Astrocyte (in vitro differentiated cells and primary cell): ENCODE measurements around the gene DEPP1. TPM values are rescaled to one million over a fixed set of nuclear protein-coding genes. Genes with fewer than 3 reads are reported as not detected.
A peak's percentile ranks its signal among the peaks of the same experiment; 100 is the strongest.

Experiments
- DNase-seq: peaks from one replicate; pipeline ENCODE4 v3.0.0-alpha.2; 2010; ENCODE audit warnings: low read depth
- FAIRE-seq: peaks from 2 replicates; lab custom pipeline; 2011; peaks lifted over from hg19 to GRCh38; lab: Jason Lieb, UNC
- H2AFZ ChIP-seq: 2 replicates; pipeline ENCODE4 v1.6.0; 2012; ENCODE audit warnings: low read depth, low read length, inconsistent platforms
- H3K27ac ChIP-seq: 2 replicates; pipeline ENCODE4 v1.5.1; 2011; ENCODE audit warnings: low read depth, low read length, inconsistent platforms
- H3K27me3 ChIP-seq: 2 replicates; pipeline ENCODE4 v1.6.0; 2011; ENCODE audit warnings: low read length, inconsistent platforms; ENCODE audit not compliant: insufficient read depth
- H3K36me3 ChIP-seq: 2 replicates; pipeline ENCODE4 v1.5.1; 2011; ENCODE audit warnings: low read length, inconsistent platforms; ENCODE audit not compliant: insufficient read depth
- H3K4me1 ChIP-seq: 2 replicates; pipeline ENCODE4 v1.5.1; 2011; ENCODE audit warnings: low read length, inconsistent platforms; ENCODE audit not compliant: insufficient read depth
- H3K4me2 ChIP-seq: 2 replicates; pipeline ENCODE4 v1.6.0; 2012; ENCODE audit warnings: low read length, inconsistent platforms
- H3K4me3 ChIP-seq: 2 replicates; pipeline ENCODE4 v1.5.1; 2011; ENCODE audit warnings: low read depth, mild to moderate bottlenecking, low read length, inconsistent platforms; ENCODE audit not compliant: insufficient read depth
- H3K79me2 ChIP-seq: 2 replicates; pipeline ENCODE4 v1.6.0; 2012; ENCODE audit warnings: mild to moderate bottlenecking, low read length, inconsistent platforms; ENCODE audit not compliant: insufficient read depth
- H3K9ac ChIP-seq: 2 replicates; pipeline ENCODE4 v1.6.0; 2012; ENCODE audit warnings: mild to moderate bottlenecking, low read length, inconsistent platforms
- H3K9me3 ChIP-seq: 2 replicates; pipeline ENCODE4 v1.5.1; 2012; ENCODE audit warnings: low read depth, mild to moderate bottlenecking, low read length, inconsistent platforms; ENCODE audit not compliant: insufficient read depth
- H4K20me1 ChIP-seq: 2 replicates; pipeline ENCODE4 v1.6.0; 2012; ENCODE audit warnings: low read length, inconsistent platforms; ENCODE audit not compliant: insufficient read depth
- H3K27ac Mint-ChIP-seq: one replicate; pipeline ENCODE4 v1.8.0; 2021; ENCODE audit warnings: mild to moderate bottlenecking, mixed read lengths; ENCODE audit not compliant: unreplicated experiment
- H3K27me3 Mint-ChIP-seq: one replicate; pipeline ENCODE4 v1.8.0; 2021; ENCODE audit warnings: low read depth, mixed read lengths; ENCODE audit not compliant: unreplicated experiment
- H3K36me3 Mint-ChIP-seq: one replicate; pipeline ENCODE4 v1.8.0; 2021; ENCODE audit warnings: low read depth, mixed read lengths; ENCODE audit not compliant: unreplicated experiment
- H3K4me1 Mint-ChIP-seq: one replicate; pipeline ENCODE4 v1.8.0; 2021; ENCODE audit warnings: low read depth, mixed read lengths; ENCODE audit not compliant: unreplicated experiment
- H3K4me3 Mint-ChIP-seq: one replicate; pipeline ENCODE4 v1.8.0; 2021; ENCODE audit warnings: mild to moderate bottlenecking, moderate library complexity, mixed read lengths; ENCODE audit not compliant: unreplicated experiment
- H3K9me3 Mint-ChIP-seq: one replicate; pipeline ENCODE4 v1.8.0; 2021; ENCODE audit warnings: mild to moderate bottlenecking, mixed read lengths; ENCODE audit not compliant: unreplicated experiment
- EZH2 ChIP-seq: IDR thresholded peaks from 2 replicates; pipeline ENCODE4 v1.6.1; 2012; ENCODE audit warnings: mild to moderate bottlenecking, low read length, inconsistent platforms; ENCODE audit not compliant: insufficient read depth
- total RNA-seq: library from RNA; stranded (reverse); gene quantifications from 2 replicates; pipeline ENCODE4 v1.2.1, GENCODE V29; 2021
- TF ChIP-seq, protein P1 (sequence below): IDR thresholded peaks from 2 replicates; pipeline ENCODE4 v1.5.1; 2011; ENCODE audit warnings: low read depth, mild to moderate bottlenecking, inconsistent platforms, low read length, moderate library complexity; ENCODE audit not compliant: insufficient read depth

DEPP1 gene
- total RNA-seq, 1 donor from 2014 or later, result 6.6 TPM

DNA sequence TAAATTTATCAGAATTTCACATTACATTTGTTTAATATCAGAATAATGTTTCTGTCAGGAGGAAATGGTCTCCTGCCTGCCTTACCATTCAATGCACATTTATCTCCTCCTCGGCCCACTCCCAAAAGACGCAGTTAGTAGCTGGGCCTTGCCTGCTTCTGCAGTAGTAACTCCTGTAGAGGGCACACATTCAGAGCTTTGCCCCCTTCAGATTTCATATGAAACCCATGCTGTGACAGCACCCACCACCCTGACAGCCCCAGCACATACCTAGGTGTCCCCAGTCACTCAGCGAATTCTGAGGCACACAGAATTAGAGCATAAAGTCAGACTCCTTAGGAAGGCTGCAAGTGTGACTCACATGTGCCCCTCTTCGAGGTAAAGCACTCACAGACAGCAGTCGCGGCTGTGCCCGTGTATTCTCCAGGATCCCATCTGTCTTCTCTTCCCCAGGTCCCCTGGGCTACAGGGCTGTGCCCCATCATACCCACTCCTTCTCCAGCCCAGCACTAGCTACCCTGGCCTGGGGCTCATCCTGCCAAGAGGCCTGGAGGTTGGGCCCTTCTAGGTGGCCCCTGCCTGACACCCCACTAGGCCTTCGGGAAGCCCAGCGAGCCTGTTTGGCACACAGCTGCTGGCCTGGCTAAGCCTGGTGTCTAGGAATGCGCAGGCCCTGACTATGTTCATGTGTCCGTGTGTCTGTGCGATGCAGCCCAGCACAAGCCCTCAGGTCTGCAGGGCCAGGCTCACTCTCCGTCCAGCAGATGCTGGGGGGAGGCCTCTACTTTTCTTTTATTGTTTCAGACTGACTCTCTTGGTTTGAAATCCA lies 4.7 kb upstream of the DEPP1 start:
- no peak overlapping the region for H2AFZ ChIP-seq
- H3K9me3 Mint-ChIP-seq, result peaks cover 2% of the 10 kb centered on the region

DNA sequence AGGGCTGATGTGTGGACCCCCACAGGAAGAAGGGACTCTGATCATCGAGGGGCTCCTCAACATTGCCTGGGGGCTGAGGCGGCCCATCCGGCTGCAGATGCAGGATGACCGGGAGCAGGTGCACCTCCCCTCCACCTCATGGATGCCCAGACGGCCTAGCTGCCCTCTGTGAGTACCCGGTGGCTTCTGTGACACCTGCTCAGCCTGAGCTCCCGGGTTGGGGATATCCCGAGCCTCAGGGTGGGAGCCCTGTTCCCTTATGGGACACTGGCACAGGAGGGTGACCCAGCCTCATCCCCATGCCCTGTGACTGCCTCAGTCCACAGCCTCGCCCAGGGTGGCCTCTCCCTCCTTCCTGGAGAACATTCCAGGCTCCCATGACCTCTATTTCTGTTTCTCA lies 3.9 kb upstream of the DEPP1 start:
- Histone ChIP-seq H3K9ac (peak overlapping the region; percentile 61), H3K27ac (peak overlapping the region; percentile 90), H3K9me3 (no peaks in the 10 kb centered on the region), H3K27me3 (no peaks in the 10 kb centered on the region), H3K36me3 (no peaks in the 10 kb centered on the region), H3K4me1 (peaks cover 57% of the 10 kb centered on the region), H2AFZ (no peak overlapping the region), H3K79me2 (no peaks in the 10 kb centered on the region), H3K4me3 (no peak overlapping the region), H3K4me2 (peak overlapping the region; percentile 72), H4K20me1 (no peaks in the 10 kb centered on the region)
- Mint-ChIP-seq H3K9me3 (peaks cover 2% of the 10 kb centered on the region), H3K4me1 (peaks cover 71% of the 10 kb centered on the region), H3K27me3 (no peaks in the 10 kb centered on the region), H3K36me3 (peaks cover 12% of the 10 kb centered on the region), H3K27ac (peak overlapping the region; percentile 66), H3K4me3 (no peak overlapping the region)
- DNase-seq (no peak), FAIRE-seq (no peak)
- TF ChIP-seq, protein P1, sequence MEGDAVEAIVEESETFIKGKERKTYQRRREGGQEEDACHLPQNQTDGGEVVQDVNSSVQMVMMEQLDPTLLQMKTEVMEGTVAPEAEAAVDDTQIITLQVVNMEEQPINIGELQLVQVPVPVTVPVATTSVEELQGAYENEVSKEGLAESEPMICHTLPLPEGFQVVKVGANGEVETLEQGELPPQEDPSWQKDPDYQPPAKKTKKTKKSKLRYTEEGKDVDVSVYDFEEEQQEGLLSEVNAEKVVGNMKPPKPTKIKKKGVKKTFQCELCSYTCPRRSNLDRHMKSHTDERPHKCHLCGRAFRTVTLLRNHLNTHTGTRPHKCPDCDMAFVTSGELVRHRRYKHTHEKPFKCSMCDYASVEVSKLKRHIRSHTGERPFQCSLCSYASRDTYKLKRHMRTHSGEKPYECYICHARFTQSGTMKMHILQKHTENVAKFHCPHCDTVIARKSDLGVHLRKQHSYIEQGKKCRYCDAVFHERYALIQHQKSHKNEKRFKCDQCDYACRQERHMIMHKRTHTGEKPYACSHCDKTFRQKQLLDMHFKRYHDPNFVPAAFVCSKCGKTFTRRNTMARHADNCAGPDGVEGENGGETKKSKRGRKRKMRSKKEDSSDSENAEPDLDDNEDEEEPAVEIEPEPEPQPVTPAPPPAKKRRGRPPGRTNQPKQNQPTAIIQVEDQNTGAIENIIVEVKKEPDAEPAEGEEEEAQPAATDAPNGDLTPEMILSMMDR, result no peak
- TF ChIP-seq EZH2, result no peak

More for the DNA sequence above, 4.7 kb upstream of the DEPP1 start:
- H3K79me2 ChIP-seq, result no peaks in the 10 kb centered on the region
- peaks cover 55% of the 10 kb centered on the region for H3K4me1 ChIP-seq
- Mint-ChIP-seq H3K27me3 (no peaks in the 10 kb centered on the region), H3K36me3 (peaks cover 13% of the 10 kb centered on the region), H3K27ac (peak overlapping the region; percentile 83), H3K4me3 (no peak overlapping the region), H3K4me1 (peaks cover 69% of the 10 kb centered on the region)
- FAIRE-seq, result no peak
- H3K27me3 ChIP-seq, result no peaks in the 10 kb centered on the region
- no peaks in the 10 kb centered on the region for H3K9me3 ChIP-seq
- no peak overlapping the region for H3K4me3 ChIP-seq
- H3K27ac ChIP-seq, result no peak overlapping the region
- H4K20me1 ChIP-seq, result no peaks in the 10 kb centered on the region
- H3K36me3 ChIP-seq, result no peaks in the 10 kb centered on the region
- no peak for DNase-seq
- TF ChIP-seq EZH2, result no peak
- H3K9ac ChIP-seq, result no peak overlapping the region
- H3K4me2 ChIP-seq, result no peak overlapping the region

DNA sequence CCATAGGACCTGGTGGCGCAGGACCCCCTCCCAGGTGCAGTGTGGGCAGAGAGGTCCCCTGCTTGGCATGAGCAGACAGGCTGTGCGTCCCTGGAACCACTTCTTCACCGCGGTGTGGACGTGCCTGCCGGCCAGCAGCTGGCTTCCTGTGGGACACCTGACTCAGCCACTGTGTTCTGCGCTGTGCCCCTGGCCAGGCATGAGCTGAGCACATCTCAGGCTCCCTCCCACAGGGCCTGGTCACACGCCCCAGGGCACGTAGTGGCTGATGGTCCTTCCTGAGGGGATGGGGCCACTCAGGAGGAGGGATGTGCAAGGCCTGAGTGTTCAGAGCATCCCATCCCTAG lies 3.5 kb upstream of the DEPP1 start:
- peaks cover 2% of the 10 kb centered on the region for H3K9me3 Mint-ChIP-seq
- peak overlapping the region; percentile 66 for H3K27ac Mint-ChIP-seq
- peak overlapping the region; percentile 90 for H3K27ac ChIP-seq
- H3K4me1 Mint-ChIP-seq, result peaks cover 72% of the 10 kb centered on the region
- no peak for TF ChIP-seq EZH2
- TF ChIP-seq, protein P1, result no peak
- H3K4me3 Mint-ChIP-seq, result no peak overlapping the region
- H3K4me3 ChIP-seq, result no peak overlapping the region
- peaks cover 12% of the 10 kb centered on the region for H3K36me3 Mint-ChIP-seq
- peak overlapping the region; percentile 72 for H3K4me2 ChIP-seq
- peak overlapping the region; percentile 61 for H3K9ac ChIP-seq
- no peaks in the 10 kb centered on the region for H3K79me2 ChIP-seq
- H3K4me1 ChIP-seq, result peaks cover 57% of the 10 kb centered on the region
- no peaks in the 10 kb centered on the region for H3K27me3 ChIP-seq
- DNase-seq, result peak; percentile 38
- H4K20me1 ChIP-seq, result no peaks in the 10 kb centered on the region
- no peaks in the 10 kb centered on the region for H3K9me3 ChIP-seq
- peak overlapping the region; percentile 51 for H2AFZ ChIP-seq
- no peaks in the 10 kb centered on the region for H3K27me3 Mint-ChIP-seq
- no peak for FAIRE-seq
- no peaks in the 10 kb centered on the region for H3K36me3 ChIP-seq
